Measurements from ENCODE around the gene CHKA.

The CHKA gene

GRCh38 chr11:68071281-68072048 is 49.7 kb downstream of the CHKA start:
- DNase-seq = no peak

GRCh38 chr11:68067991-68068390 is 53.2 kb downstream of the CHKA start:
- DNase-seq = no peak

DNA sequence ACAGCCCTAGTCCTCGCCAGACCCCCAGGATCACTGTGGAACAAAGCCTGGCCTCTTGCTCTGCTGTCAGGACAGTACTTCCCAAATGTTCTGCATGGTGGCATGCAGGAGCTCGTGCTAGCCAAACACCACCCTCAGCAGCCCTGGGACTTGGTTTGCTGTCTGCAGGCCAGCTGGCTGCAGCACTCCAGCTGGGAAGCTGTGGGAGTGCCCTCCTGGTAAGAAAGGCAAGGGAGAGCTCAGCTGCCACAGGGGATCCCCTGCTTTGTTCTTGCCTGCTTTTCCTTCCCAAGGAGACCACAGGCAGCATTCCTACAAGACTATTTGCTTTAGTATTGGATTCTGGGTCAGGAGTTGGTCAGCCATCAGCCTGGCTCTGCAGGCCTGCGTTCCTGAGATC is 54.4 kb downstream of the CHKA start:
- no peak for DNase-seq

DNA sequence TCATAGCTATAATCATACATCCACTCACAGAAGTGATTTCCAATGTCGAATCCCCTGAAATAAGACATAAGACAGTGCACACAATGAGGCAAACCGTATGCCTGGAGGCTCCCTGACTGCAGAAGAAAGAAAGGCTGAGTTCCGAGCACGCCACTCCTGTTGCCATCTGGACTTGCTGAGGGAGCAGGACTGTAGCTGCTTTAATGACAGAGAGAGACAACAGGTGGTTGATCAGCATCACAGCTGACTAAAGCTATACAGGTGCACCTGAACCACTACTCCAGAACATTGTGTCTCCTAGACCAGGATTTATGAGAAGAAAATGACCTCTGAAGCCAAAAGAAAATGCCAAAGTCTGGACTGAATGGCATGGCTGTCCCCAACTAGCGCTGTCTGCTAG is 55.3 kb downstream of the CHKA start:
- DNase-seq = no peak

GRCh38 chr11:68064926-68065325 is 56.3 kb downstream of the CHKA start:
- DNase-seq = no peak

GRCh38 chr11:68061508-68061907 is 59.7 kb downstream of the CHKA start:
- no peak for DNase-seq

DNA sequence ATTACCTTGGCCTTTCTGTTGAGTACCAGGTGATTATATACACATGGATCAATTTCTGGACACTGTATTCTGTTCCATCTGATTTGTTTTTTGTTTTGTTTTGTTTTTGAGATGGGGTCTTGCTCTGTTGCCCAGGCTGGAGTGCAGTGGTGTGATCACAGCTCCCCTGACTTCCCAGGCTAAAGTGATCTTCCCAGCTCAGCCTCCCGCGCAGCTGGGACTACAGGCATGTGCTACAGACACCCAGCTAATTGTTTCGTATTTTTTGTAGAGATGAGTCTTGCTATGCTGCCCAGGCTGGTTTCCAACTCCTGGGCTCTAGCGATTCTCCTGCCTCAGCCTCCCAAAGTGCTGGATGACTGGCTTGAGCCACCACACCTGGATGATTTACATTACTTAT is 63.4 kb downstream of the CHKA start:
- DNase-seq = no peak

GRCh38 chr11:68056317-68057285 is 64.6 kb downstream of the CHKA start:
- DNase-seq = no peak

DNA sequence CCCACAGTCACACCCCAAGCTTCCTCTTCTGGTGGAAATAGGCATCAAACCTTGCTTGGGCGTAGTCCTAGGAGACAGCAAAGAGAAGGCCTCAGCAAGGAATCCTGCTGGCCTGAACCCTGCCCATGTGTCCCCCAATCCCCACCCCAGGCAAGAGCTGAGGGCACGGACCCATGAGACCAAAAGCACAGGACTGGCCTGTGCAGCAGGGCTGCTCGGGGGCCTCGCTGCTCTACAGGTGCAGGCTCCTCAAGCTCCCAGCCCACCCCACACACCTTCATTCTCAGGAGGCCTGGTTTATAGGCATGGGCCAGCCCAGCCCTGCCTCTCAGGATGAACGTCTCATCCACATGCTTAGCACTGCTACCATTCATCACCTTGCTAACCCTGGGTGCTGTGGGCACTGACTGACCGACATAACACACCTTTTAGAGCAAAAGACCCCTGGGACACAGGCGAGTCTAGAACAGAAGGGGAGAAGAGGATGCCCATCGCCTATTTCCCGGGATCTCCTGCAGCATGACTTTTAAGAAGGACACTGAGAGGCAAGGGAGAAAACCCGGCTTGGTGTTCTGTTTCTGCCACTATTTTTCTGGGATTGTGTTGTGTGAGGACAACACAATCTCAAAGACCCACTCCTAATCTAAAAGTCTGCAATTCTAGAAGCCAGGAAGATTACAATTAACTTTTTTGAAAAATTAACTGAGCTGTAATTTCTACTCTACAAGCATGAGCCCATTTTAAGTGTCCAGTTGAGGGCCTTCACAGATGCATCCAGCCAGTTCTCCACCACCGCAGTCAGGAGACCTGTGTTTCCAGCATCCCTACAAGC is 67.0 kb downstream of the CHKA start:
- no peak for DNase-seq

- DNase-seq = no peak
These were observed 68.1 kb downstream of the CHKA start for GRCh38 chr11:68053117-68053516.

- no peak for DNase-seq
These were observed 68.9 kb downstream of the CHKA start for GRCh38 chr11:68052137-68052873.

- no peak for DNase-seq
These were observed 69.7 kb downstream of the CHKA start for GRCh38 chr11:68051191-68052136.

GRCh38 chr11:68050371-68050841 is 70.8 kb downstream of the CHKA start:
- no peak for DNase-seq

GRCh38 chr11:68049509-68050370 is 71.4 kb downstream of the CHKA start:
- no peak for DNase-seq

DNA sequence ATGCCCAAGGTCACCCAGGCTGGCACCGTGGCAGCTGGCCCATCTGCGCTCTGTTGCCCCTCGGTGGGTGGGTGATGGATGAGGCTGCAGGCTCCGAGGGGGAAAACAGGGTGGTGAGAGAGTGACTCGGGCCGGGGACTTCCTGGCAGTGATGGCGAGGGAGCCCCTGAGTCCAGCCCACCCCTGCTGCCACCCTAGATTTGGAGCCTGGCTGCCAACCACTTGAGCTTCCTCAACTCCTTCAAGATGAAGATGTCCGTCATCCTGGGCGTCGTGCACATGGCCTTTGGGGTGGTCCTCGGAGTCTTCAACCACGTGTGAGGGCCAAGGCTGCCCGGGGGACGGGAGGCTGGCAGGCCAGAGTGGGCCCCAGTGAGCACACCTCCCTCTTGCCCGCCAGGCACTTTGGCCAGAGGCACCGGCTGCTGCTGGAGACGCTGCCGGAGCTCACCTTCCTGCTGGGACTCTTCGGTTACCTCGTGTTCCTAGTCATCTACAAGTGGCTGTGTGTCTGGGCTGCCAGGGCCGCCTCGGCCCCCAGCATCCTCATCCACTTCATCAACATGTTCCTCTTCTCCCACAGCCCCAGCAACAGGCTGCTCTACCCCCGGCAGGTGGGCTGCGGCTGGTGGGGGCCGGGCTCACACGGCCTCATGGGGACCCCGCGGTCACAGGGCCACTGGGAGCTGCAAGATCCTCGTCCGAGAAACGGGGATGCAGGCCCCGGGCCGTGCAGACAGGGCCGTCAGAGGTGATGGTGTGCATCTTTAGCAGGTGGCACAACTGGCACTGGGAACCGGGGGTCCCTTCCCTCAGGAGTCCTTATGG is 72.3 kb downstream of the CHKA start:
- DNase-seq = no peak

DNA sequence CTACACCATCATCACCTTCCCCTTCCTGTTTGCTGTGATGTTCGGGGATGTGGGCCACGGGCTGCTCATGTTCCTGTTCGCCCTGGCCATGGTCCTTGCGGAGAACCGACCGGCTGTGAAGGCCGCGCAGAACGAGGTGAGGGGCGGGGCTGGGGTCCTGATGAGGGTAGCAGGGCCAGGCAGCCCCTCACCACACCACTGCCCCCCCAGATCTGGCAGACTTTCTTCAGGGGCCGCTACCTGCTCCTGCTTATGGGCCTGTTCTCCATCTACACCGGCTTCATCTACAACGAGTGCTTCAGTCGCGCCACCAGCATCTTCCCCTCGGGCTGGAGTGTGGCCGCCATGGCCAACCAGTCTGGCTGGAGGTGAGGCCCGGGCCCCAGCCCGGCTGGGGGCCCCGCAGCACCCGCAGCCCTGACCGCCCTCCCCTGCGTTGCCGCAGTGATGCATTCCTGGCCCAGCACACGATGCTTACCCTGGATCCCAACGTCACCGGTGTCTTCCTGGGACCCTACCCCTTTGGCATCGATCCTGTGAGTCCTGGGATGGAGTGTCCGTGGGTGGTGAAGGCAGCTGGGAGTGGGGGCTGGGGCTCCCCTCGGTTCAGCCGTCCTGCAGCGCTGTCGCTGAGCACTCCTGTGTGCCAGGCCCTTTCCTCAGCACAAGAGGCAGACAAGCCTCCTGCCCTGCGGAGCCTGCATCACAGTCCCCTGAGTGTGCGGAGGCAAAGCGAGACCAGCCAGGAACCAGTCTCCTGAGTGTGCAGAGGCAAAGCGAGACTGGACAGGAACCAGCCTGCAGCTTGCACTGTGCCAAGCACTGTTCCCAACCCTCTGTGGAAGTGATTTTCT is 73.5 kb downstream of the CHKA start:
- DNase-seq = no peak

DNA sequence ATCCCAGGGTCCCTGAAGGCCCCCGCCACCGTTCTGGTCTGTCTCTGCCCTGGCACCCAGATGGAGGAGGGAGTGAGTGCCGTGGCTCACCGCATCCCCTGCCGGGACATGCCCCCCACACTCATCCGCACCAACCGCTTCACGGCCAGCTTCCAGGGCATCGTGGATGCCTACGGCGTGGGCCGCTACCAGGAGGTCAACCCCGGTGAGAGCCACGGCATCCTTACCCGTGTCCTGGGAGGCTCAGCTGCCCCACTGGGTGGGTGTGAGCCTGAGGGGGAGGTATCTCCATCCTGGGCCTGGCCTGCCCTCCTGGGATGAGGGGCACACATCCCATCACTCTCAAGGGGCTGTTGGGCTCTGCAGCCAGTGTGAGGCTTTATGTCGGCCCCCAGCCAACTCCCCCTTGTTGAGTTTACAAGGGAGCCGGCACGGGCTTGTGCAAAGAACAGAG is 76.3 kb downstream of the CHKA start:
- DNase-seq = no peak

Measured in GOT3 (cell line).